GM23248 (cell line): Measurements from ENCODE around the gene RBM34.

Experiments used
- EZH2 ChIP-seq: fragments of 200-600 bp; sonication (generic); IDR thresholded peaks from 2 replicates; pipeline ENCODE4 v1.6.1; 2018; ENCODE audit warnings: antibody characterized with exemption, mild to moderate bottlenecking; ENCODE audit not compliant: insufficient read depth, poor library complexity, severe bottlenecking
- EZH2phosphoT487 ChIP-seq: fragments of 200-600 bp; sonication (generic); IDR thresholded peaks from 2 replicates; pipeline ENCODE4 v1.6.1; 2018; ENCODE audit warnings: antibody characterized with exemption, moderate library complexity, mild to moderate bottlenecking, low read depth; ENCODE audit not compliant: insufficient read depth

GRCh38 chr1:235169986-235170385, 8.9 kb upstream of the RBM34 start:
- TF ChIP-seq EZH2 (no peak), EZH2phosphoT487 (no peak)
